Lung microvascular endothelial cell (primary cell): ENCODE results near the gene DQX1. TPM values are rescaled to one million over a fixed set of nuclear protein-coding genes. Genes with fewer than 3 reads are reported as not detected.
A peak's percentile ranks its signal among the peaks of the same experiment; 100 is the strongest.
"Not testable (repeated sequence)": the region's sequence is repeated elsewhere in the genome, so short reads cannot be mapped to it uniquely, and the experiment has no call there.

Source experiments
- DNase-seq, 2 donors: peaks; one replicate each; pipeline versions ENCODE4 v3.0.0 to v3.0.0-alpha.2; 2010; ENCODE audit warnings: low read depth in 2 of 2
- total RNA-seq: library from RNA; depleted of rRNA; stranded (reverse); fragments of >200 nt; gene quantifications from 2 replicates; pipeline ENCODE4 v1.2.1, GENCODE V29; 2014

DQX1 gene
- total RNA-seq, 1 donor from 2014 or later: not detected

DNA sequence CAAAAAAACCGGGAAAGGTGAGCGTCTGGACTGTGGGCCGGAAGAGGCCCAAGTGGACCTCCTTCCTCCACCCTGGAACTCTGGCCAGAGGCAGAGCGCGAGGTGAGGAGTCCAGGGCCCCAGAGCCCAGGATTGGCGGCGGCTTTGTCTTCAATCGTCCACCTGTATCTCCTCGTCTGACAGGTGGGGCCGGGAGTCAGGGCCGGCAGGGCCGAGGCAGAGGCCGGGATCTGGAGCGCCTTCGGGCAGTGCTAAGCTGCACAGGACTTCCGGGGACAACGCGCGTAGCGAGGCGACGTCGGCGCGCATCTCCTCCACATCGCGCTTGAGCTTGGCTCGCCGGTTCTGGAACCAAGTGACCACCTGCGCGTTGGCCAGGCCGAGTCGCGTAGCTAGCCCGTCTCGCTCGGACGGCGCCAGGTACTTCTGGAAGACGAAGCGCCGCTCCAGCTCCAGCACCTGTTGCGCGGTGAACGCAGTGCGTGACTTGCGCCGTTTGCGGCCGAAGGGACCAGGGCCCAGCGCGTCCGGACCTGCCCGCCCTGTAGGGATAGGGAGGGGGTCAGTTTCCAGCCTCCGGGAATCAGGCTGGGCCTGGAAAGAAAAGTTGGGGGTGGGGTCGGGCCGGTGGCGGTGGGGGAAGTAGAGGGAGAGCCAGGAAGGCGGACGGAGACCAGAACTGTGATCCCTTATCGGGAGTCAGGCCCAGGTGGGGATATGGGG, 28.1 kb downstream of the DQX1 start:
- DNase-seq: peak in 1 of 2 donors; percentile 11

DNA sequence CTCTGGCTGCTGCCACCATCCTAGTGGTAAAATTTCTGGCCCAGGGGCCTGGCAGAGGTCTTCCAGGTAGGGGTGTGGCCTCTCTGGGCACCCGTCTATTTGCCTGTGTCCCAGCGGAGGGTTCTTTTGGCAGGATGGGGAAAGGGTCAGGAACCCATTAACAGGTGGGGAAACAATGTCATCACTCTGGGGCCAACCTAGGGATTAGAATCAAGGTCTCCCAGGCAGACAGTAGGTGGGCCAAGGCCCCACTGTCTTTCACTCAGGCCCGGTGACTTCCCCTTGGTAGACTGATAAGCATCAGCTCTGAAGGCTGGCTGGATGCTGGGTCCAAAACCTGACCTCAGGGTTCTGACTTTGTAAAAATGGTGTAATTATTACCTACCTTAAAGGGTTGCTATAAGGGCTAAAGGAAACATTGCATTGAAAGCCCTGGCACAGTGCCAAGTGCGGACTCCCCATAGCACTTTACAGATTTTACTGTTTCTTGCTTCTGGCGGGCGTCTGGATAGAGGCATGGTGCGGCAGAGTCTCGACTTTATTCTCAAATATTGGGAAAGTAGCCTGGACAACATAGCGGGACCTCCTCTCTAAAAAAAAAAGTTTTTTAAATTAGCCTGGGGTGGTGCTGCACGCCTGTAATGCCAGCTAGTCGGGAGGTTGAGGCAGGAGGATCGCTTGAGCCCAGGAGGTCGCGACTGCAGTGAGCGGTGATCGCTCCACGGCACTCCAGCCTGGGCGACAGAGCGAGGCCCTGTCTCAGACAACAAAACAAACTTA, 28.8 kb downstream of the DQX1 start:
- no peak for DNase-seq

DNA sequence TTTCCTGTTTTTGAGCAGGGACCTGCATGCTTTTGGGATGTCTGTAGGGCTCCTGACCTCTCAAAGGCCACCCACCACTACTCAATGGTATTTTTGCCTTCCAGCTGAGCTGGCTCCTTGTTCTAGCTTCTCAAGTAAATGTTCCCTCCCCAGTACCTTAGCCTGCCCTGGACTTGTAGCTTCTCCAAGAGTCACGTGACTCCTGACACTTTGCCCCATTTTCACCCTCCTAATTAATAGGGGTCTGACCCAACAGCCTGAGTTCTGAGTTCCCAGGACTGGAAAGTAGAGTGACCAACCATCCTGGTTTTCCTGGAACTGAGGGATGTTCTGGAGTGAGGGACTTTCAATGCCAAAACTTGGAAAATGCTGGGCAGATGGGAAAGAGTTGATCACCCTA, 30.6 kb downstream of the DQX1 start:
- no peak for DNase-seq

DNA sequence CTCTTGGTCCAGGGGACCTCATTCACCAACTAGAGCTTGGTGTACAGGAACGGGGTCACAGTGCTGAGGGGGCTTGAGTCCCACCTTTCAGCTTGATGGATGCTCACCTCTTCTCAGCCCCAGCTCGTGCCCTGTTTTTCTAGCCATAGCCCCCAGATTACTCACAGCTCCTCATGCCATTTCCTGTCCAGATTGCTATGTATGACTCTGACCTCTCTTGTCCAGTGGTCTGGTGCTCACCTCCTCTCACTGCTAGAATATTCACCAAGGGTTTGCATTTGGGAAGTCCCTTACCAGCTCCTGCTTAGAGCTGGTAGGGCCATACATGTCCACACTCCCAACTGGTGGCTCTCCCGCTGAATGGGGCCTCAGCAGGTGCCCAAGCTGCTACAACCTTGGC, 32.5 kb downstream of the DQX1 start:
- no peak for DNase-seq

DNA sequence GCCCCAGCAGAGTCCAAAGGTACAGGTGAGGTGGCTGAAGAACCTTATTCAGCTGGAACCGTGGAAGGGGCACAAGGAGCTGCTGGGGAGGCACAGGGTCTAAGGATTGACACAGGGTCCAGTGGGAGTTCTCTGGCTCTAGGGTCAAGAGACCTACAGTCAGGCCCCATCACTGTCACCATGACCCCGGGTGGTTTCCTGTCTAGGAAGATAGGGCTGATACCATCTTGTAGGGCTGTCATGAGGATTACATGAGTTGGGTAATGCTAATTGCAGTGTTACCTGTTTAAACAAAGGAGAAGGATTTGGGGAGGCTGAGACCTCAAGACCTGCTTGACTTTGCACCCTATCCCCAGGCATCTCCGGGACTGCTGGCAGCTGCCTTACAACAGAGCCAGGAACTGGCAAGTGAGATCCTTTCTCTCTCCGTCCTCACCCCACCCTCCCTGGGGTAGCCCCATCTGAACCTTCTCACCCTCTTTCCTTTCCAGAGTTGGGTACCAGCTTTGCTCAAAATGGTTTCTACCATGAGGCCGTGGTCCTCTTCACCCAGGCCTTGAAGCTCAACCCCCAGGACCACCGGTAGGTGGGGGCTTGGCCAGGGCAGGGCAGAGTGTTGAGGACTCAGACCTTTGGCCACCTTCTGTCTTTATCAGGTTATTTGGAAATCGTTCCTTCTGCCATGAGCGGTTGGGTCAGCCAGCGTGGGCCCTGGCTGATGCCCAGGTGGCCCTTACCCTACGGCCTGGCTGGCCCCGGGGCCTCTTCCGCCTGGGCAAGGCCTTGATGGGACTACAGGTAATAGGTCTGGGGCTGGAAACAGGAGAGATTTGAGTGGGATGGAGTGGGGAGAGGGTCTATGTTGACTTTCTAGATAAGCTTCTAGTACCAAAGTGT, 34.1 kb downstream of the DQX1 start:
- DNase-seq: no peak

DNA sequence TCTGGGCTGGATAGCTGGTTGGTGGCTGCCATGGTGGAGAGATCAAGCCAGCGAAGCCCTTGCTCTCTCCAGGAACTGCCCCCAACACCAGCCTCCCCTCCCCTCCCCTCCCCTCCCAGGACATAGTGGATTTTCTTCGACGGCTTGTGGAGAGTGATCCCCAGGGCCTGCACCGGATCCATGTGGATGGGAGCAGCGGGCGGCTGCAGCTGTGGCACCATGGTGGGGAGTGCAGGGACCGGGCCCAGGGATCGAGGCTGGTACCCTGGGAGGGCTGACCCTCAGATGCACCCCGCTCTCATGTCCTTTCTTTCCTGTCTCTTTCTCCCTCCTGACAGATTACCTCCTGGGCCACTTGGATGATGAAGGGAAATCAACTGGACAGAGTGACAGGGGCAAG, 36.1 kb downstream of the DQX1 start:
- DNase-seq: no peak

DNA sequence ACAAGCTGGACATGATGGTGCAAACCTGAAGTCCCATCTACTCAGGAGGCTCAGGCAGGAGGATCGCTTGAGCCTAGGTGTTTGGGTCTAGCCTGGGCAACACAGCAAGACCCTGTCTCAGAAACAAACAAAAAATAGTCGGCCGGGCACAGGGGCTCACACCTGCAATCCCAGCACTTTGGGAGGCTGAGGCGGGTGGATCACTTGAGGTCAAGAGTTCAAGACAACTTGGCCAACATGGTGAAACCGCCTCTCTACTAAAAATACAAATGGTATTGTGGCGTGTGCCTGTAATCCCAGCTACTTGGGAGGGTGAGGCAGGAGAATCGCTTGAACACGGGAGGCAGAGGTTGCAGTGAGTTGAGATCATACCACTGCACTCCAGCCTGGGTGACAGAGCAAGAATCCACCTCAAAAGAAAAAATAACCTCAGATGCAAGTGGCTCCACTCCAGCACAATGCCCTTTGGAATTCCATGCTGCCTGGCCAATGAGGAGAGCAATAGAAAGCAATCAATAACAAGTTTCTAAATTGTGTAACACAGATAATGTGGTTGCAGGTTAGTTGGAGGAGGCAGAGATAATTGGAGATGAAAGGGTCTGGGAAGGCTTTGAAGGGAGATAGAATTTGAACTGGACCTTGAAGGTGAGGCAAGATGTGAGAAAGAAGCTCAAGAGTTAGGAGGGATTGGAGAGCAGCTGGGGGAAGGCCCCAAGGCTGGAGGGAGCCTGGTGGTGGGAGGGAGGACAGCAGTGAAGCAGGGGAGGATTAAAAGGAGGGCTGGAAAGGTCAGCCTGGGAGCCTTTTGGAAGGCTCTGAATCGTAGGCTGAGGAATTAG, 37.2 kb downstream of the DQX1 start:
- no peak for DNase-seq

DNA sequence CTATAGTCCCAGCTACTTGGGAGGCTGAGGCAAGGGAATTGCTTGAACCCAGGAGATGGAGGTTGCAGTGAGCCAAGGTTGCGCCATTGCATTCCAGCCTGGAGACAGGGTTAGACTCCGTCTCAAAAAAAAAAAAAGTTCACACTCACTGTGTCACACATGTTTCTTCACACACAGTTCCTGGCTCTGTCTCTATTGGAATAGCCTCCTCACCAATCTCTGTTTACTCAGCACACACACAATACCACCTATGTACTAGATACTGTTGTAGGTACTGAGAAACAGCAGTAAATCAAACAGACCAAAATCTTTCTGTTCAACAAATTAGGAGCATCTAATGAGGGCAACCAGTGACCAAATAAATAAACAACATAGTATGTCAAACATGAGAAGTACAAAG, 39.9 kb downstream of the DQX1 start:
- no peak for DNase-seq

DNA sequence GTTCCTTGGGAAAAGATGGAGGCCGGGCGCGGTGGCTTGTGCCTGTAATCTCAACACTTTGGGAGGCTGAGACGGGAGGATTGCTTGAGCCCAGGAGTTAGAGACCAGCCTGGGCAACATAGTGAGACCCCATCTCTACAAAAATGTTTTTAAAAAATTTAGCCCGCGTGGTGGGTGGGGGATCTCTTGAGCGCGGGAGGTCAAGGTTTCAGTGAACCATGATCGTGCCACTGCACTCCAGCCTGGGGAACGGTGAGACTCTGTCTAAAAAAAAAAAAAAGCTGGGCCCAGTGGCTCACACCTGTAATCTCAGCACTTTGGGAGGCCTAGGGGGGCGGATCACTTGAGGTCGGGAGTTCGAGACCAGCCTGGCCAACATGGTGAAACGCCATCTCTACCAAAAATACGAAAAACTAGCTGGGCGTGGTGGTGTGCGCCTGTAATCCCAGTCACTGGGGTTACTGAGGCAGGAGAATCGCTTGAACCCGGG, 42.3 kb downstream of the DQX1 start:
- not testable (repeated sequence) for DNase-seq

DNA sequence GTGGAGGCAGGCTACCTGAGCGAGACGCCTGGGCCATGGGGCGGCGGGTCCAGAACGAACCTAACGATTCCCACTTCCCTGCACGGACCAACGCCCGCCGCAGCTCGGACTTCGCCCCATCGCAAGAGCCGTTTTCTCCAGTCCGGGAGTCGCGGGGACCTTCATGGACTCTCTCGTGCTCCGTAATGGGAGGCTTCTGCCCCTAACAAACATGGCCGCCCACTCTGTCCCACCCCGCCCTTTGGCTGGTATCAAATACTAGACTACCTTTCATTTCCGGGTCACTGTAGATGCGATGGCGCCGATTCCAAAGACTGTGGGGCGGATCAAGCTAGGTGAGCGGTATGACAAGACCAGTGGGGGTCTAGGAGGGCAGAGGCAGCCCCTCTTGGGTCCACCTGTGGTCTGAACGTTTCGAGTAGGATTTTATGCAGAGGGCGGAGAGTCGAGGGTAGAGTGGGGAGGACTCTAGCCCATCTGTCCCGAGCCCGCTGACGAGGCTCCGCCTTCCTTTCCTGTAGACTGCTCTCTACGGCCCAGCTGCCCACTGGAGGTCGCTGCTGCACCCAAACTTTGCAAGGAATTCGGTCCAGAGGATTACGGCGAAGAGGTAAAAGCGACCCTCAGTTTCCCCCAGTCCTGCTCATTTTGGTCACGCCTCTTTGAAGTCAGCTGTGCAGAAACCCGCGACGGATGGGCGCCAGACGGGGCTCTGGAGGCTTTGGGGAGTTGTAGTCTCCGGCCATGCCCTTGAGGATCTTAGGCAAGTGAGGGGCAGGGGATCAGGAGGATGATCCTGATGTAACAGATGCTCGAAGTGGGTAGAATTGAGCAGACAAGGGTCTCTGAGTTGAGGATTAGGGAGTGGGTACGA, 43.0 kb downstream of the DQX1 start, which contains the start of the genes CCDC142 and TTC31:
Gene CCDC142, minus strand, starts transcription at position 198 of the 874 bp plus-strand sequence. Its CDS starts 161 bp downstream, at position 37.
Gene TTC31, plus strand, starts transcription at position 281 of the 874 bp plus-strand sequence. Its CDS starts 15 bp downstream, at position 296.
- peak; percentile 97 for DNase-seq

DNA sequence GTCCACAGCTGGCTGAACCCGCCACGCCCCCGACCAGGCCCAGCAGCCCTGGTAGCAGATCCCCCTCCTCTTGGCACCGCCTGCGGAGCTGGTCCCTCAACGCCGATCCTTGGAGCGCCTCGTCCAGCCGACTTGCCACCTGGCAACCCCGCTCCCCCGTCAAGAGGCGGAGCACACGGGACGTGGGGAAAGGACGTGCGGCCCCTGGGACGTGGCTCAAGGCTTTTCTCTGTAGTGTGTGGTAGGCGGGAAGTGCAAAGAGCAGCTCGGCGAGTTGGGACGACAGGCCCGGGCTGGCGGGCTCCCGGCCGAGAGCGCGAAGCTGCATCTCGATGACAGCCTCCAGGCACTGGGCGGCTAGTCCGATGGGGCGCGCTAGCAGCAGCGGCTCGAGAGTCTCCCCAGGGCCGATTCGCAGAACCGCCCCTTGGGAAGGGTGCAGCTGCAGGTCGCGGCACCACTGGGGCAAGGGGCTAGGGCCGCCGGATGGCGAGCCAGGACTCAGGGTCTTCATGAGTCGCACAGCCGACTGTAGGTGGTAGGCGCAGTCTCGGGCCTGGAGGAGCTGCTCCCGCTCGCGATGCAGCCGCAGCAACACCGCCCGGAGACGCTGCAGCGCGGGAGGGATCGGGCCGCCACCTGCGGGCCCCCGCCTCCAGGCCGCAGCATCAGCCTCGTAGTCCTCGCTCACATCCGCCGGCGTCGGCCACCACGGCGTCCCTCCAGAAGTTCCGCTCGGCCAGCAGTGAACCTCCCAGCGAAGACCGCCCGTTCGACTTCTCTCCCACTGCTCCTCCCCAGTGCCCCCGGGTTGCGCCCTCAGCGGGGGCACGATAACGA, 43.9 kb downstream of the DQX1 start:
- peak; percentile 30 to 70 for DNase-seq

DNA sequence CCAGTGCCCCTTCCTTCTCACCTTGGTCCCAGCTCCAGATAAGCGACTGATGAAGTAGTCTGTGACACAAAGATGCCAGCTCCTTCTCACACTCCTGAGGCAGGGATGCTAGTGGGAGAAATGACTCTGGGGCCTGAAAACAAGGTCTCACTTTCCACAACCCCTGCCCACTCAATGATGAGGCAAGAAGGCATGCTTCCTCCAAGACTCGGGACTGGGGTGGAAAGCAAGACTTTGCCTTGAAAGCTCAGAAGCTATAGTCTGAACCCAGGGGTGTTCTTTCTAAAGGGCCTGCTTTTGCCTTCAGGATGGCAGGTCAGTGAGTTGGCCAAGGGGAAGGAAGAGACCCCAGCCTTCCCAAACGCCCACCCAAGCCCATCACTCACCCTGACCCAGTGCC, 44.6 kb downstream of the DQX1 start:
- no peak for DNase-seq

DNA sequence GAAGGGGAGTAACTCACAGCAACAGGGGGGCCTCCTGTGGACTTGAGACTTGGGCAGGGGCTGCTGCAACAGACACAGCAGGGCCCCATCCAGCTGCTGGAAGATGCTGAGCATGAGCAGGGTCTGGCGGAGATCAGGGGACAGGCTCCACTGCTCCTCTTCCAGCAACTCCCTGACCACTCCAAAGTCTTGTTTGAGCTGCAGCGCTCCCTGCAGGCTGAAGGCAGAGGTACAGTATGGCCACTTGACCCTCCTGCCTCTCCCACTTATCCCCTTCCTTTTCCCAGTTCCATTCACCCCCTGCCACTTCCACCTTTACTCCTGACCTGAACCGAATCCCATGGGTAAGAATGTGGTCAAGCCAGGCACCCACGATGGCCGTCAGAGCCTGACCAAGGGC, 51.1 kb downstream of the DQX1 start:
- peak; percentile 25 to 27 for DNase-seq

DNA sequence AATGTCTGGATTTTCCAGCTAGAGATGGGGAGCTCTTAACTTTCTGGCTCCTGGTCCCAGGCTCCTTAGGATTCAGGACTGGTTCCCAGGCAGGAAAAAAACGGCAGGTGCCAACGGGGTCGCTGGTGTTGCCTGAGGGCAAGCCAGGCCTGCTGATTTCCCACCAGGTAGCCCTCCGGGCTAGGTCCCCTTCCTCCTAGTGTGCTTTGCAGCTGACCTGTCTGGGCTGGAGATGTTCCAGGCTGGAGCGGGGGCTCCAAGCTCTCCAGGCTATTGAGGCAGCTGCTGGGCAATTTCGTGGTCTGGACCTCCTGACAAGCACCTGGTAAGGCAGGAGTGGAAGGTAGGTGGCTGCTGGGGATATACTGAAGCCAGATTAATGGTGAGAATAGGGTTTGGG, 51.5 kb downstream of the DQX1 start:
- no peak for DNase-seq

DNA sequence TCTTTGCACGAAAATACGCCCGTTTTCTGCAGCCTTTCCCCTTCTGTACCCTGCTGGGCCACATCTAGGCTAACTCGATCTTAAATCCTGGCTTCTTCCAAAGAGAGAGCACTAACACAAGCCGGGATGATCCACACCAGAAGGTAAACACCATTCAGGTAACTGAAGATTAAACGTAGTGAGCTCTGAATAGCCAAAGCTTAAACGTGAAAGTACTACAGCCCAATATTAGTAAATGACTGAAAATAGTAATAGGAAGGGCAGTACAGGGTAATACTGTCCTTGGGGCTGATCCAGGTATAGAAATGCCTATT, 53.1 kb downstream of the DQX1 start:
- no peak for DNase-seq

DNA sequence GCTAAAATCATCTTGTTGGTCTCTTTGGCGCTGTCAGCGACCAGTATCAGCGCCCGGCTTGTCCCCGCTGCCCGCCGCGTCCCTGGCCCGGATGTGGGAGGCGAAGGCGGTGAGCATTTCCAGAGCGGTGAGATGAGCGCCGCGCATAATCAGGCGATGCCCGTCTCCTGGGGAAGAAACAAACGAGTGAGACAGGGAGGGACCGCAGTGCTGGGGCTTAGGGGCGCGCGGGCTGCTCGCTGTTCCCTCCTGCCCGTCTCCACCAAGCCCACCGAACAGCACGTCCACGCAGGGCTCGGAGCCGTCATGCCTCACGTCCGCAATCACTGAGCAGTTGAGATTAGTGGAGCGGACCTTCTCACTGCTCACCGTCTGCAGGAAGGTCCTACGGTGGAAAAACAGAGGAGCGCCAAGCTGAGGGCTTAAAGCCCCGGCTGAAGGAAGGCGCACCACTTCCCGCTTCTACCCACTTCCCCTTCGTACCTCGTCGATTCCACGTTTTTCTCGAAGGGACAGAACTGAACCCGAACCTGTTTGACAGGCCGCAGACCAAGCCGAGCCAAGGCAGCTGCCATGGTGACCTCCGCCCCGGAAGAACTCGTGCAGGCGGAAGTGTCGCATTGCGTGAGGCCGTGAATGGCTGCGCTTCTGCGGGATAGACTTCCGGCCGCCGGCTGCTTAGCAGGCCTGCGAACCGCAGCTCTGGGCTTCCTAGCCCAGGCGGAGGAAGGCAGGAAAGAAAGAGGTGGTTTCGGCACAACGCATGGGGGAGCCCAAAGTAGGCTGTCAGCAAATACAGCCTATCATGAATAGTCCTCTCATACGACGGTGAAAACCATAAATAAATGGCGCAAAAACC, 53.7 kb downstream of the DQX1 start, which contains the start of gene MRPL53:
Gene MRPL53, minus strand, starts transcription at position 595 of the 859 bp plus-strand sequence. Its CDS starts 20 bp downstream, at position 575.
- peak; percentile 95 for DNase-seq

DNA sequence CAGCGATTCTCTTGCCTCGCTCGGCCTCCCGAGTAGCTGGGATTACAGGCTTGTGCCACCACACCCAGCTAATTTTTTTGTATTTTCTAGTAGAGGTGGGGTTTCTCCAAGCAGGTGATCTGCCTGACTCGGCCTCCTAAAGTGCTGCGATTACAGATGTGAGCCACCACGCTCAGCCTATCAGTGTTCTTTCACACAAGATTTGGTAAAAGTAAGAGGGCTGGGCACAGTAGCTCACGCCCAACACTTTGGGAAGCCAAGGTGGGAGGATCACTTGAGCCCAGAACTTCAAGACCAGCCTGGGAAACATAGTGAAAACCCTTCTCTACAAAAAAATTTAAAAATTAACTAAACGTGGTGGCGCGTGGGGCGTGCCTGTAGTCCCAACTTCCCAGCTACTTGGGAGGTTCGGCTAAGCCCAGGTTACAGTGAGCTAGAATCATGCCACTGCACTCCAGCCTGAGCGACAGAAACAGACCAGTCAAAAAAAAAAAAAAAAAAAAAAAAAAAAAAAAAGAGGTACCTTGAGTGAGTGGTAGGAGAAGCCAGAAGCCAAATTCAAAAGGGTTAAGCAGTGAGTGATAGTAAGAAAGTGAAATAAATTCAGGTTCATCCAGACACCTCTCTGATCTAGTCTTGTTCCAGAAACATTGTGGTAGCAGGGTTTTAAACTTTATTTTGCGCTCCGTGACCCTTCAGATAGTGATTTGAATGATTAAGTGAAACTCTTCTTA, 54.5 kb downstream of the DQX1 start:
- DNase-seq: no peak
